ENCODE measurements around the gene SCGB3A1.

Gene SCGB3A1

GRCh38 chr5:180628827-180629750 lies 37.8 kb upstream of the SCGB3A1 start:
- no peak for TF ChIP-seq CTCF (IDR thresholded peaks at IDR 0.05; ENCODE audit: control insufficient read depth, insufficient read depth, low read depth, low read length, missing control alignments)
- no peak overlapping the region for H3K4me3 ChIP-seq (ENCODE audit: control insufficient read depth, low read depth, low read length)
- no peak for DNase-seq (ENCODE audit: low read depth)

GRCh38 chr5:180628211-180628610 lies 36.9 kb upstream of the SCGB3A1 start:
- no peak overlapping the region for H3K4me3 ChIP-seq (ENCODE audit: control insufficient read depth, low read depth, low read length)
- no peak for TF ChIP-seq CTCF (IDR thresholded peaks at IDR 0.05; ENCODE audit: control insufficient read depth, insufficient read depth, low read depth, low read length, missing control alignments)
- DNase-seq (ENCODE audit: low read depth), result no peak

GRCh38 chr5:180627386-180628120 lies 36.3 kb upstream of the SCGB3A1 start:
- TF ChIP-seq CTCF (IDR thresholded peaks at IDR 0.05; ENCODE audit: control insufficient read depth, insufficient read depth, low read depth, low read length, missing control alignments), result no peak
- DNase-seq (ENCODE audit: low read depth), result no peak
- no peak overlapping the region for H3K4me3 ChIP-seq (ENCODE audit: control insufficient read depth, low read depth, low read length)

- no peak overlapping the region for H3K4me3 ChIP-seq (ENCODE audit: control insufficient read depth, low read depth, low read length)
- no peak for DNase-seq (ENCODE audit: low read depth)
- TF ChIP-seq CTCF (IDR thresholded peaks at IDR 0.05; ENCODE audit: control insufficient read depth, insufficient read depth, low read depth, low read length, missing control alignments), result no peak
These were observed 35.5 kb upstream of the SCGB3A1 start for GRCh38 chr5:180626661-180627385.

- TF ChIP-seq CTCF (IDR thresholded peaks at IDR 0.05; ENCODE audit: control insufficient read depth, insufficient read depth, low read depth, low read length, missing control alignments), result no peak
- no peak for DNase-seq (ENCODE audit: low read depth)
These were observed 34.7 kb upstream of the SCGB3A1 start for GRCh38 chr5:180625791-180626660.

More at GRCh38 chr5:180625791-180626660, 34.7 kb upstream of the SCGB3A1 start:
- no peak overlapping the region for H3K4me3 ChIP-seq (ENCODE audit: control insufficient read depth, low read depth, low read length)

Data from AG09309 (cell line).